Naive thymus-derived CD4-positive, alpha-beta T cell (primary cell): Measurements from ENCODE around the gene GLG1. TPM values are rescaled to one million over a fixed set of nuclear protein-coding genes. Genes with fewer than 3 reads are reported as not detected.

ENCODE experiments used
- ATAC-seq: fragments of 150-1000 bp; cut with Tn5 transposase; 2 replicates; pipeline ENCODE4 v1.10.0; 2021; ENCODE audit warnings: mild to moderate bottlenecking, moderate library complexity
- CTCF ChIA-PET: fragments of 350-600 bp; sonication (Branson Sonifier 250); formaldehyde crosslinking; loops from one replicate; lab custom pipeline; 2021; ENCODE audit warnings: antibody characterized with exemption; lab: Charles Lee
- POLR2A ChIA-PET: fragments of 350-600 bp; sonication (Branson Sonifier 250); formaldehyde crosslinking; loops from one replicate; lab custom pipeline; 2021; ENCODE audit warnings: antibody characterized with exemption, inconsistent platforms; lab: Charles Lee
- DNase-seq, 9 donors: peaks; one replicate each; pipeline versions ENCODE4 v3.0.0 to v3.0.0-alpha.2; 2020 to 2022; ENCODE audit warnings: mixed read lengths in 1 of 9
- H3K27ac ChIP-seq: one replicate; pipeline ENCODE4 v1.7.0; 2013; ENCODE audit warnings: mild to moderate bottlenecking, low read depth, low read length, moderate library complexity
- H3K27me3 ChIP-seq, 2 donors: one replicate each; pipeline ENCODE4 v1.7.0; 2013; ENCODE audit warnings: low read length in 2 of 2, mild to moderate bottlenecking in 2 of 2, moderate library complexity in 2 of 2; ENCODE audit not compliant: control insufficient read depth in 2 of 2, insufficient read depth in 2 of 2
- H3K36me3 ChIP-seq, 3 experiments: 1 replicate in 2 of 3; 2 replicates in 1 of 3; pipeline ENCODE4 v1.7.0; 2013; ENCODE audit warnings: low read length in 3 of 3, mild to moderate bottlenecking in 3 of 3, moderate library complexity in 1 of 3; ENCODE audit not compliant: insufficient read depth in 3 of 3, control insufficient read depth in 2 of 3
- H3K4me1 ChIP-seq, 2 donors: one replicate each; pipeline ENCODE4 v1.7.0; 2013; ENCODE audit warnings: low read length in 2 of 2, mild to moderate bottlenecking in 2 of 2, moderate library complexity in 1 of 2; ENCODE audit not compliant: control insufficient read depth in 2 of 2, insufficient read depth in 2 of 2
- H3K4me3 ChIP-seq: 2 replicates; pipeline ENCODE4 v1.7.0; 2013; ENCODE audit warnings: mild to moderate bottlenecking, low read length
- H3K9me3 ChIP-seq, 3 experiments: 1 replicate in 2 of 3; 2 replicates in 1 of 3; pipeline ENCODE4 v1.7.0; 2013; ENCODE audit warnings: low read length in 3 of 3; ENCODE audit not compliant: control insufficient read depth in 2 of 3
- H3K27ac Mint-ChIP-seq, 9 donors: one replicate each; pipeline ENCODE4 v1.8.0; 2020 to 2022; ENCODE audit warnings: mixed read lengths in 9 of 9, mild to moderate bottlenecking in 8 of 9, moderate library complexity in 5 of 9, inconsistent platforms in 2 of 9
- H3K27me3 Mint-ChIP-seq, 5 donors: one replicate each; pipeline ENCODE4 v1.8.0; 2021 to 2022; ENCODE audit warnings: mixed read lengths in 5 of 5, mild to moderate bottlenecking in 1 of 5
- H3K36me3 Mint-ChIP-seq, 5 donors: one replicate each; pipeline ENCODE4 v1.8.0; 2020 to 2022; ENCODE audit warnings: mixed read lengths in 5 of 5, mild to moderate bottlenecking in 3 of 5, inconsistent platforms in 1 of 5
- H3K4me1 Mint-ChIP-seq, 7 donors: one replicate each; pipeline ENCODE4 v1.8.0; 2020 to 2022; ENCODE audit warnings: mixed read lengths in 7 of 7, mild to moderate bottlenecking in 3 of 7, inconsistent platforms in 1 of 7
- H3K4me3 Mint-ChIP-seq, 10 donors: one replicate each; pipeline ENCODE4 v1.8.0; 2020 to 2022; ENCODE audit warnings: mild to moderate bottlenecking in 10 of 10, mixed read lengths in 10 of 10, moderate library complexity in 6 of 10, inconsistent platforms in 2 of 10
- H3K9me3 Mint-ChIP-seq, 11 donors: one replicate each; pipeline ENCODE4 v1.8.0; 2020 to 2022; ENCODE audit warnings: mixed read lengths in 11 of 11, mild to moderate bottlenecking in 4 of 11, inconsistent platforms in 1 of 11, moderate library complexity in 1 of 11
- intact Hi-C, 2 donors: fragments of 100-400 bp; cut with micrococcal nuclease; formaldehyde crosslinking; loops; one replicate each; pipeline ENCODE4 v1.15.1; 2023
- polyA plus RNA-seq, 2 donors: library from polyadenylated mRNA; unstranded; fragments of 300-500 nt; fragmentation: Illumina TruSeq; gene quantifications; one replicate each; pipeline ENCODE4 v1.2.3, GENCODE V29; 2021
- total RNA-seq, 6 experiments: library from RNA in 5 of 6; stranded (reverse) in 5 of 6; gene quantifications; 1 replicate in 5 of 6; 2 replicates in 1 of 6; pipeline ENCODE4 v1.2.3 and lab custom pipeline; 2021 to 2026

GLG1 gene
- total and polyA plus RNA-seq, 7 experiments from 2014 or later: 125 to 285 (median 188) TPM

DNA sequence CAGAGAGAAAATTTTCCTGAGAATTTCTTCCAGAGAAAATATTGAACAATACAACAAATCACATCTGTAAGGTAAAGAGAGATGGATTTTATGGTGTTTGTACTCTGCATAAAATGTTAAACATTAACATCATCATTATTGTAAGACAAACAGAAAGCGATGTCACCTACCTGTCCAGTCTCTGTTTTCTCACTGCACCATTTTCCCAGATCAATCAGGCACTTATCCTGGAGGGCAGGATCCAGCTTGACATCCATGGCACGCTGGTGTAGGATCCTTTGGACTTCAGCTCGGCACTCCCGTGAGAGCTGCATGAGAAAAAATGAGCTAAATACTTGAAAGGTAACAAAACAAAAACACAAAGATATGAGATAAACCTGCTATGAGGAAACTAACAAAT, 129.7 kb downstream of the GLG1 start:
- DNase-seq (no peak), ATAC-seq (no peak)
- no peaks in the 10 kb centered on the region for H3K4me1 ChIP-seq
- intact Hi-C loops: no loop called here
- H3K27ac ChIP-seq: no peak overlapping the region
- H3K36me3 Mint-ChIP-seq: peaks cover 0 to 60% (median 23%) of the 10 kb centered on the region in 5 donors
- H3K4me3 ChIP-seq: no peak overlapping the region
- CTCF ChIA-PET: no interaction called here
- H3K9me3 ChIP-seq: no peaks in the 10 kb centered on the region
- no peak overlapping the region for H3K4me3 Mint-ChIP-seq
- H3K36me3 ChIP-seq: peaks cover 24 to 92% (median 27%) of the 10 kb centered on the region in 3 experiments
- peaks cover 0 to 5% (median 0%) of the 10 kb centered on the region in 7 donors for H3K4me1 Mint-ChIP-seq
- H3K27me3 ChIP-seq: no peaks in the 10 kb centered on the region
- H3K9me3 Mint-ChIP-seq: no peaks in the 10 kb centered on the region
- H3K27me3 Mint-ChIP-seq: no peaks in the 10 kb centered on the region
- H3K27ac Mint-ChIP-seq: no peak overlapping the region
- POLR2A ChIA-PET: no interaction called here

DNA sequence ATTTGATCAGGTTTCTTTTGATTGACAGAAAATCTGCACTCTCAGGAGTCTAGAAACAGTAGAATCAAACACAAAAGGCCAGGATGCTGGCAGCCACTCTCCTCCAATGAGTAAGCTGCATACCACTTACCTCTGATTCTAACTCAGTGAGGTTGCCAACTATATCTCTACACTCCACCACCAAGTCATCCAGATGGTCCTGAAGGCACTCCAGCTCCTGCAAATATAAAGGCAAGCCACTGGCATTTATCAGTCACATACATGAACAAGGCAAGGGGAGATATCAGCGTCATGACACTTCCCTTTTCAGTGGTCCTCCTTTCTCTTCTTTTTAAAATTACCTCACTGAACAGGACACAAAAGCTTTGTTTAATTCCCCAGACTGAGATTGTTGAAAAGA, 132.5 kb downstream of the GLG1 start:
- Mint-ChIP-seq H3K36me3 (peaks cover 0 to 52% (median 35%) of the 10 kb centered on the region in 5 donors), H3K27ac (peak overlapping the region in 3 of 9 donors; percentile 25 to 52 (median 38)), H3K4me3 (no peak overlapping the region), H3K9me3 (no peaks in the 10 kb centered on the region), H3K27me3 (no peaks in the 10 kb centered on the region), H3K4me1 (peaks cover 0 to 10% (median 0%) of the 10 kb centered on the region in 7 donors)
- no peaks in the 10 kb centered on the region for H3K4me1 ChIP-seq
- H3K27ac ChIP-seq: no peak overlapping the region
- H3K36me3 ChIP-seq: peaks cover 44 to 93% (median 46%) of the 10 kb centered on the region in 3 experiments
- CTCF ChIA-PET: no interaction called here
- POLR2A ChIA-PET: no interaction called here
- no peaks in the 10 kb centered on the region for H3K9me3 ChIP-seq
- no peak for ATAC-seq
- no peak for DNase-seq
- no peaks in the 10 kb centered on the region for H3K27me3 ChIP-seq
- no peak overlapping the region for H3K4me3 ChIP-seq
- intact Hi-C loops: no loop called here

DNA sequence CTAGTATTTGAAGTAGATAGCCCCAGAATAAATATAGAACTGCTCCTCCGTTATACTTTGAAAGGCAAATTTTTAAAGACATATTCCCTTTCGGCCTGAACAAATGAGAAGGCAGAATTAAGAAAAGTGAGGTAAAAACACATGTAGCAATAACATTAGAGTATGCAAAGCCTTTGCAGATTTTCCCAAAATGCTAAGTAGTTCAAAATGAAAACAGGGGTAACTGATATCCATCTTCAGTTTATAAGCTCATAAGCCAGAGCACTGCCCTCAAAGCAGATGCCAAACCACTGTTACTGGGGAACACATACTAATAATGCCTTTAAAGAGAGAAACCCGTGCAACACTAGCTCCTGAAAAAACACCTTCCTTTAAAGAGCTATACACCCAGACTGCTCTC, 134.4 kb downstream of the GLG1 start:
- Mint-ChIP-seq H3K27me3 (no peaks in the 10 kb centered on the region), H3K9me3 (no peaks in the 10 kb centered on the region), H3K4me3 (no peak overlapping the region), H3K36me3 (peaks cover 0 to 55% (median 35%) of the 10 kb centered on the region in 5 donors), H3K27ac (no peak overlapping the region), H3K4me1 (peaks cover 0 to 13% (median 4%) of the 10 kb centered on the region in 7 donors)
- Histone ChIP-seq H3K27me3 (no peaks in the 10 kb centered on the region), H3K36me3 (peaks cover 48 to 97% (median 57%) of the 10 kb centered on the region in 3 experiments), H3K27ac (no peak overlapping the region), H3K9me3 (no peaks in the 10 kb centered on the region), H3K4me3 (no peak overlapping the region), H3K4me1 (no peaks in the 10 kb centered on the region)
- intact Hi-C loops: no loop called here
- CTCF ChIA-PET: no interaction called here
- ATAC-seq (no peak), DNase-seq (no peak)
- POLR2A ChIA-PET: interaction anchor here (0.6 kb wide), 1 partner anchor 197 kb away, joined by 3 read pairs; no protein-coding TSS in a partner anchor

DNA sequence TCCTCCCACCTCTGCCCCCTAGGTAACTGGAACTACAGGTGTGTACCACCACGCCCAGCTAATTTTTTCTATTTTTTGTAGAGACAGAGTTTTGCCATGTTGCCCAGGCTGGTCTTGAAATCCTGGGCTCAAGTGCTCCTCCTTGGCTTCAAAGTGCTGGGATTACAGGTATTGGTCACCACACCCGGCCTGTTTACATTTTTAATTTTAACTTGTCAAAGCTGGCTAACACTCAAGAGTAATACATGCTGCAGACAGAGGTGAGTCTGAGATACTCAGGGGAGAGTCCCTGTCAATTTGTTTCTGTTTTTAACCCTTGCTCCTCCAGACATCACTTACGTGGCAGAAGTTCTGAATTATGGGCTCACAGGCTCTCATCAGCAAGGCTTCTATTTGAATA, 134.9 kb downstream of the GLG1 start:
- no peak for ATAC-seq
- CTCF ChIA-PET: no interaction called here
- H3K36me3 Mint-ChIP-seq: peaks cover 0 to 56% (median 40%) of the 10 kb centered on the region in 5 donors

DNA sequence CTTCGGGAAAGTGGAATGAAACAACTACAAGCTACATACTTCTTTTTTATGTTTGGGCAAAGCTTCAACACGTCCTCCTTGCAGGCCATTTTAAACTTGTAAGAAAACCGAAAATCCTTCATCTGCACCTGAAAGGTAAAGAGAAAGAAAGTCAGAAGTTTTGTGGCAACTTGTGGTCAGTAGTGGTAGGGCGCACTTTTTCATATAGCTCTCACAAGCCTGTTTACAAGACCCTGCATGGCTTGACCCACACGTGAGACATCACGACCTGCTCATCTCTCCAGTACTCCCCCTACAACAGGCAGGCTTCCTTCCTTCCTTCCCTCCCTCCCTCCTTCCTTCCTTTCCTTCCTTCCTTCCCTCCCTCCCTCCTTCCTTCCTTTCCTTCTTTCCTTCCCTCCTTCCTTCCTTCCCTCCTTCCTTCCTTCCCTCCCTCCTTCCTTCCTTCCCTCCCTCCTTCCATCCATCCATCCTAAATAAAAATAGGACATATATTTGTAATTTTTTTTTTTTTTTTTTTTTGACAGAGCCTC, 136.9 kb downstream of the GLG1 start:
- peaks cover 41 to 98% (median 53%) of the 10 kb centered on the region in 3 experiments for H3K36me3 ChIP-seq
- no peak overlapping the region for H3K4me3 ChIP-seq
- Mint-ChIP-seq H3K9me3 (no peaks in the 10 kb centered on the region), H3K27me3 (no peaks in the 10 kb centered on the region), H3K36me3 (peaks cover 0 to 57% (median 42%) of the 10 kb centered on the region in 5 donors), H3K27ac (peak overlapping the region in 2 of 9 donors; percentile 10 to 69), H3K4me3 (no peak overlapping the region), H3K4me1 (peaks cover 10 to 20% (median 16%) of the 10 kb centered on the region in 7 donors)
- DNase-seq (no peak), ATAC-seq (no peak)
- intact Hi-C loops: loop anchor here in 1 of 2 donors (10.0 kb wide), 1 partner anchor 135 kb away; the partner anchor contains the start of gene GLG1
- no peak overlapping the region for H3K27ac ChIP-seq
- peaks cover 4 to 5% of the 10 kb centered on the region in 2 donors for H3K4me1 ChIP-seq
- POLR2A ChIA-PET: no interaction called here
- CTCF ChIA-PET: no interaction called here
- no peaks in the 10 kb centered on the region for H3K9me3 ChIP-seq
- no peaks in the 10 kb centered on the region for H3K27me3 ChIP-seq

More for the DNA sequence above, 134.9 kb downstream of the GLG1 start:
- H3K4me1 Mint-ChIP-seq: peaks cover 5 to 18% (median 9%) of the 10 kb centered on the region in 7 donors
- no peak overlapping the region for H3K4me3 ChIP-seq
- DNase-seq: no peak
- peaks cover 4 to 5% of the 10 kb centered on the region in 2 donors for H3K4me1 ChIP-seq
- intact Hi-C loops: no loop called here
- H3K9me3 Mint-ChIP-seq: no peaks in the 10 kb centered on the region
- no peak overlapping the region for H3K4me3 Mint-ChIP-seq
- peak overlapping the region in 1 of 9 donors; percentile 78 for H3K27ac Mint-ChIP-seq
- H3K9me3 ChIP-seq: no peaks in the 10 kb centered on the region
- no peak overlapping the region for H3K27ac ChIP-seq
- no peaks in the 10 kb centered on the region for H3K27me3 ChIP-seq
- H3K36me3 ChIP-seq: peaks cover 48 to 97% (median 57%) of the 10 kb centered on the region in 3 experiments
- H3K27me3 Mint-ChIP-seq: no peaks in the 10 kb centered on the region
- POLR2A ChIA-PET: interaction anchor here (0.6 kb wide), 1 partner anchor 197 kb away, joined by 3 read pairs; no protein-coding TSS in a partner anchor

DNA sequence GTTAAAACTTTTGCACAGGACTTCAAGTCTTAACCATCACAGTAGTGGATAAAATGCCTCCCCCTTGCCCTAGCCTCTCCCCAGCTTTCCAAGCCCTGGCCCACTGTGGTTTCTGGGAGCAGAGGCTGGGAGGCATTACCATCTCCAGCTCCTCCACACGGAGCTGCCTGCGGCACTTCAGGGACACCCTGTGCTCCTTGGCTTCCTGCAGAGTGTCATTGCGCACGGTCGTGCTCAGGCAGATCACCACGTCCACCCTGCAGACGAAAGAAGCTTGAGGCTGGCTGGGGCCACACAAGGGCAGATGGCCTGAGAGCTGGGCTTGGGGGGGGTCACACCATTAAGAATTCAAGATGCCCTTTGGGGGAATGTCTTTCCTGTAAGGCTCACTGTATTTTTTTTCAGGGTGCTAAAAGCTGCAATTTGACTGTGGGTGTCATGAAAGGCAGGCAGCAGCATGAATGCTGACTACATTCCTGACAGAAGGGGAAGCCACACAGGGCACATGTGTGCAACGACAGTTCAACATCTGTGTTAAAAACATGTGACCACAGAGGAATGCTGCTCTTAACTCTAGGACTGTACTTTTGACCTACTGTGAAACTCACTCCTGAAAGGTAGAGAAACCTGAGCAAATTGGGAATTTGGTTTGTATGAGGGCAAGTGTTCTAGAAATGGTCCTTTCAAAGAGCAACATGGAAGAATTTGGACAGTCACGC, 137.9 kb downstream of the GLG1 start:
- Histone ChIP-seq H3K4me1 (peaks cover 4 to 5% of the 10 kb centered on the region in 2 donors), H3K9me3 (no peaks in the 10 kb centered on the region), H3K36me3 (peaks cover 41 to 97% (median 52%) of the 10 kb centered on the region in 3 experiments), H3K27me3 (no peaks in the 10 kb centered on the region), H3K4me3 (no peak overlapping the region), H3K27ac (no peak overlapping the region)
- intact Hi-C loops: loop anchor here in 1 of 2 donors (10.0 kb wide), 1 partner anchor 136 kb away; the partner anchor contains the start of gene GLG1
- Mint-ChIP-seq H3K27me3 (no peaks in the 10 kb centered on the region), H3K4me3 (no peak overlapping the region), H3K4me1 (peaks cover 10 to 20% (median 16%) of the 10 kb centered on the region in 7 donors), H3K27ac (peak overlapping the region in 3 of 9 donors; percentile 16 to 51 (median 41)), H3K36me3 (peaks cover 2 to 55% (median 45%) of the 10 kb centered on the region in 5 donors), H3K9me3 (no peaks in the 10 kb centered on the region)
- ChIA-PET CTCF (no interaction called here), POLR2A (no interaction called here)
- ATAC-seq (no peak), DNase-seq (no peak)
